Neural cell (in vitro differentiated cells): ENCODE measurements around the gene CMTM6. TPM values are rescaled to one million over a fixed set of nuclear protein-coding genes. Genes with fewer than 3 reads are reported as not detected.

Experiments
- H2AFZ ChIP-seq: fragments of 200-600, 300-800 bp; sonication (generic), shearing (Covaris generic); 2 replicates; pipeline ENCODE4 v1.6.0; 2014; ENCODE audit warnings: low read depth, mild to moderate bottlenecking, antibody characterized with exemption, low read length, moderate library complexity
- H3F3A ChIP-seq: fragments of 200-600 bp; shearing (Covaris generic); 2 replicates; pipeline ENCODE4 v1.6.1; 2016; ENCODE audit warnings: mild to moderate bottlenecking, moderate library complexity, mixed read lengths, antibody characterized with exemption, low read length; ENCODE audit not compliant: insufficient read depth, poor library complexity, severe bottlenecking
- H3K27ac ChIP-seq: fragments of 200-600, 300-800 bp; sonication (generic), shearing (Covaris generic); 2 replicates; pipeline ENCODE4 v1.5.1; 2014; ENCODE audit warnings: mild to moderate bottlenecking, low read length, moderate library complexity
- H3K27me3 ChIP-seq: fragments of 300-800, 200-600 bp; sonication (generic), shearing (Covaris generic); 2 replicates; pipeline ENCODE4 v1.6.0; 2014; ENCODE audit warnings: mild to moderate bottlenecking, low read depth, low read length, moderate library complexity; ENCODE audit not compliant: insufficient read depth
- H3K36me3 ChIP-seq: fragments of 300-800, 200-600 bp; sonication (generic), shearing (Covaris generic); 2 replicates; pipeline ENCODE4 v1.5.1; 2014; ENCODE audit warnings: mild to moderate bottlenecking, antibody characterized with exemption, low read length, moderate library complexity; ENCODE audit not compliant: insufficient read depth
- H3K4me2 ChIP-seq: fragments of 300-800, 200-600 bp; sonication (generic), shearing (Covaris generic); 2 replicates; pipeline ENCODE4 v1.6.0; 2014; ENCODE audit warnings: mild to moderate bottlenecking, low read length
- H3K4me3 ChIP-seq: fragments of 300-800, 200-600 bp; sonication (generic), shearing (Covaris generic); 2 replicates; pipeline ENCODE4 v1.5.1; 2014; ENCODE audit warnings: mild to moderate bottlenecking, low read length, moderate library complexity
- H3K79me2 ChIP-seq: fragments of 200-600 bp; shearing (Covaris generic); replicated peaks from 2 replicates; pipeline ENCODE4 v1.6.0; 2014; ENCODE audit warnings: mild to moderate bottlenecking, low read length, moderate library complexity; ENCODE audit not compliant: insufficient read depth
- H3K9ac ChIP-seq: fragments of 300-800, 200-600 bp; sonication (generic), shearing (Covaris generic); 2 replicates; pipeline ENCODE4 v1.6.1; 2016; ENCODE audit warnings: mild to moderate bottlenecking, low read length, mixed read lengths
- H3K9me2 ChIP-seq: fragments of 200-600 bp; shearing (Covaris generic); 2 replicates; pipeline ENCODE4 v1.6.1; 2016; ENCODE audit warnings: mild to moderate bottlenecking, low read length, mixed read lengths; ENCODE audit not compliant: insufficient read depth
- H3K9me3 ChIP-seq: fragments of 200-600, 300-800 bp; sonication (generic), shearing (Covaris generic); 2 replicates; pipeline ENCODE4 v1.6.1; 2016; ENCODE audit warnings: mild to moderate bottlenecking, mixed run types, low read length, moderate library complexity, mixed read lengths
- H4K20me1 ChIP-seq: fragments of 200-600 bp; shearing (Covaris generic); 2 replicates; pipeline ENCODE4 v1.6.1; 2016; ENCODE audit warnings: mild to moderate bottlenecking, mixed run types; ENCODE audit not compliant: insufficient read depth
- CTCF ChIP-seq: fragments of 450-650 bp; IDR thresholded peaks from 2 replicates; pipeline ENCODE4 v1.5.1; 2014; ENCODE audit warnings: antibody characterized with exemption, mild to moderate bottlenecking, moderate library complexity; ENCODE audit not compliant: poor library complexity, severe bottlenecking
- EP300 ChIP-seq: fragments of 450-650 bp; conservative IDR thresholded peaks from 2 replicates; pipeline ENCODE4 v1.6.1; 2014; ENCODE audit warnings: antibody characterized with exemption, mild to moderate bottlenecking, moderate library complexity; ENCODE audit not compliant: poor library complexity, severe bottlenecking
- EZH2 ChIP-seq: fragments of 200-600, 300-800 bp; shearing (Covaris generic), sonication (generic); IDR thresholded peaks from 2 replicates; pipeline ENCODE4 v1.6.1; 2014; ENCODE audit warnings: antibody characterized with exemption, low read length, borderline replicate concordance, mild to moderate bottlenecking; ENCODE audit not compliant: insufficient read depth, poor library complexity, severe bottlenecking
- MXI1 ChIP-seq: fragments of 450-650 bp; conservative IDR thresholded peaks from 2 replicates; pipeline ENCODE4 v1.6.1; 2014; ENCODE audit warnings: antibody characterized with exemption, mild to moderate bottlenecking; ENCODE audit not compliant: poor library complexity, severe bottlenecking
- POLR2AphosphoS5 ChIP-seq: IDR thresholded peaks from 2 replicates; pipeline ENCODE4 v1.6.1; 2012
- RAD21 ChIP-seq: fragments of 450-650 bp; conservative IDR thresholded peaks from 2 replicates; pipeline ENCODE4 v1.6.1; 2014; ENCODE audit warnings: antibody characterized with exemption, mild to moderate bottlenecking, moderate library complexity
- REST ChIP-seq: IDR thresholded peaks from 2 replicates; pipeline ENCODE4 v1.6.1; 2012; ENCODE audit warnings: borderline replicate concordance
- SMC3 ChIP-seq: fragments of 450-650 bp; conservative IDR thresholded peaks from 2 replicates; pipeline ENCODE4 v1.6.1; 2014; ENCODE audit warnings: antibody characterized with exemption, mild to moderate bottlenecking, moderate library complexity; ENCODE audit not compliant: poor library complexity
- TAF1 ChIP-seq: IDR thresholded peaks from 2 replicates; pipeline ENCODE4 v1.6.1; 2012; ENCODE audit warnings: low read depth
- polyA plus RNA-seq: library from polyadenylated mRNA; depleted of rRNA; stranded (reverse); fragments of >200 nt; gene quantifications from 2 replicates; pipeline ENCODE4 v1.2.3, GENCODE V29; 2014

The CMTM6 gene
- polyA plus RNA-seq, 1 donor from 2014 or later, result 12.8 TPM

- Histone ChIP-seq H3F3A (no peaks in the 10 kb centered on the region), H3K4me3 (no peak overlapping the region), H3K9ac (no peak overlapping the region), H3K27me3 (no peaks in the 10 kb centered on the region), H2AFZ (no peak overlapping the region), H4K20me1 (no peaks in the 10 kb centered on the region), H3K4me2 (no peak overlapping the region), H3K9me3 (no peaks in the 10 kb centered on the region), H3K27ac (no peak overlapping the region), H3K79me2 (peaks cover 21% of the 10 kb centered on the region), H3K9me2 (no peaks in the 10 kb centered on the region), H3K36me3 (no peaks in the 10 kb centered on the region)
- TF ChIP-seq CTCF (no peak), RAD21 (no peak), TAF1 (no peak), MXI1 (no peak), REST (no peak), SMC3 (no peak), POLR2AphosphoS5 (no peak)
These were observed 3.1 kb downstream of the CMTM6 start for GRCh38 chr3:32499585-32499984.

GRCh38 chr3:32498992-32499391, 3.7 kb downstream of the CMTM6 start:
- Histone ChIP-seq H3K9ac (no peak overlapping the region), H2AFZ (no peak overlapping the region), H3K79me2 (peaks cover 21% of the 10 kb centered on the region), H3F3A (no peaks in the 10 kb centered on the region), H3K4me2 (no peak overlapping the region), H3K27me3 (no peaks in the 10 kb centered on the region), H4K20me1 (no peaks in the 10 kb centered on the region), H3K9me3 (no peaks in the 10 kb centered on the region), H3K36me3 (no peaks in the 10 kb centered on the region), H3K27ac (no peak overlapping the region), H3K4me3 (no peak overlapping the region), H3K9me2 (no peaks in the 10 kb centered on the region)
- TF ChIP-seq SMC3 (no peak), MXI1 (no peak)

GRCh38 chr3:32498252-32498651, 4.4 kb downstream of the CMTM6 start:
- H3K79me2 ChIP-seq, result peaks cover 21% of the 10 kb centered on the region
- TF ChIP-seq SMC3 (no peak), REST (no peak), MXI1 (no peak), TAF1 (no peak), EZH2 (no peak), CTCF (no peak), EP300 (no peak), RAD21 (no peak), POLR2AphosphoS5 (no peak)
- H3K9me3 ChIP-seq, result no peaks in the 10 kb centered on the region
- no peak overlapping the region for H2AFZ ChIP-seq
- no peak overlapping the region for H3K9ac ChIP-seq
- H4K20me1 ChIP-seq, result no peaks in the 10 kb centered on the region
- H3K27me3 ChIP-seq, result no peaks in the 10 kb centered on the region
- no peak overlapping the region for H3K4me2 ChIP-seq
- H3F3A ChIP-seq, result no peaks in the 10 kb centered on the region
- H3K27ac ChIP-seq, result no peak overlapping the region
- H3K36me3 ChIP-seq, result no peaks in the 10 kb centered on the region
- H3K4me3 ChIP-seq, result no peak overlapping the region
- H3K9me2 ChIP-seq, result no peaks in the 10 kb centered on the region
